SK-N-SH treated with all-trans-retinoic acid at 6 μM for 48 hours (cell line): Measurements from ENCODE around the gene NDUFA11.

Source experiments
- ARNTL ChIP-seq: fragments of 450-650 bp; formaldehyde crosslinking; IDR thresholded peaks from 2 replicates; pipeline ENCODE4 v1.5.0; 2020; ENCODE audit warnings: low read depth, mild to moderate bottlenecking, moderate library complexity, borderline replicate concordance
- TF ChIP-seq, protein P1 (sequence below): fragments of 250-450 bp; sonication (Bioruptor Pico); IDR thresholded peaks from 2 replicates; pipeline ENCODE4 v1.8.0; 2021; ENCODE audit warnings: low read depth, mild to moderate bottlenecking, moderate library complexity, borderline replicate concordance

DNA sequence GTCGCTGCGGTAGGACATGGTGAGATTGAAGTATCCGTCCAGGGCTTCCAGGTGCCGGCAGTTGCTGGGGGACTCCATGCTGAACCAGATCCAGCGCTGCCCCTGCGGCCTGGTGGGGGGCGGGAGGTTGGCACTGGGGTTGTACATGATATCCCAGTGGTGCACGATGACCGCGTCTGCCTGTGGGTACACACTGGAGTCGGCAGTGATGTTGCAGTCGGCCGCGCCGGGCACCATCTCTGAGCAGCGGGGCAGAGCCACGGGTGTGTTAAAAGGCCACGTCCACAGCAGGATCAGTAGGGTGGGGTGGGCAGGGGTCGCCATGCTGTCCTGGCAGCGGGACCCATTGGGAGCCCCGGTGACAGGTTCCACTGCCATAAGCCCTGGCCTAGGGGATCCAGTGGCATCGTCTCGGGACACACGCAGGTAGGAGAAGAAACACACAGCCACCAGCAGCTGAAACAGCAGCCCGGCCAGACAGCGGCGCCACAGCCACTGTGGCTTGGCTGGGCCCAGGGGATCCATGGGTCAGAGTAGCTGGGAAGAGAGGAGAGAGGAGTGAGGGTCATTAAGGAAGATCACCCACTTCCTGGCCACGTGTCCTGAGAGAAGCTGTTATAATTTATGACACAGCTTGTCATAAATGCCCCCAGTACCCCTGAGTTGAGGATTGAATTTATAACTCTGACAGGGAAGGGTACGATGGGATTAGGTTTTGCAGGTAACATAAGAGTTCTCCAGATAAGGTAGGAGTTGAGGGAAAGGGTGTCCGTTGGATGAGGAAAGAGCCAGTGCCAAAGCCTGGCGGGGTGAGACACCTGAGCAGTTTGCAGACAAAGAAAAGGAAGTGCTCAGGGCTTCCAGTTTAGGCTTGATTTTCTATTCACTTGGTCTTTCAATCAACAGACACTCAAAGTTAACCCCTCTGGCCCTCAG lies 36.1 kb downstream of the NDUFA11 start:
- TF ChIP-seq ARNTL (CRISPR knock-in tag): no peak
- TF ChIP-seq, protein P1, sequence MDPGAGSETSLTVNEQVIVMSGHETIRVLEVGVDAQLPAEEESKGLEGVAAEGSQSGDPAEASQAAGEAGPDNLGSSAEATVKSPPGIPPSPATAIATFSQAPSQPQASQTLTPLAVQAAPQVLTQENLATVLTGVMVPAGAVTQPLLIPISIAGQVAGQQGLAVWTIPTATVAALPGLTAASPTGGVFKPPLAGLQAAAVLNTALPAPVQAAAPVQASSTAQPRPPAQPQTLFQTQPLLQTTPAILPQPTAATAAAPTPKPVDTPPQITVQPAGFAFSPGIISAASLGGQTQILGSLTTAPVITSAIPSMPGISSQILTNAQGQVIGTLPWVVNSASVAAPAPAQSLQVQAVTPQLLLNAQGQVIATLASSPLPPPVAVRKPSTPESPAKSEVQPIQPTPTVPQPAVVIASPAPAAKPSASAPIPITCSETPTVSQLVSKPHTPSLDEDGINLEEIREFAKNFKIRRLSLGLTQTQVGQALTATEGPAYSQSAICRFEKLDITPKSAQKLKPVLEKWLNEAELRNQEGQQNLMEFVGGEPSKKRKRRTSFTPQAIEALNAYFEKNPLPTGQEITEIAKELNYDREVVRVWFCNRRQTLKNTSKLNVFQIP (CRISPR knock-in tag): no peak
